Sigmoid colon (tissue), 7 donors: ENCODE results near the gene CEACAM5. TPM values are rescaled to one million over a fixed set of nuclear protein-coding genes. Genes with fewer than 3 reads are reported as not detected.

Source experiments
- DNase-seq: peaks from one replicate; pipeline ENCODE4 v3.0.0-alpha.2; 2019
- H3K27ac ChIP-seq, 4 donors: fragments of 200-600 bp; sonication (generic); one replicate each; pipeline ENCODE4 v1.5.1; 2016 to 2019; ENCODE audit warnings: mild to moderate bottlenecking in 1 of 4
- H3K27me3 ChIP-seq, 3 donors: fragments of 200-600 bp; sonication (generic); one replicate each; pipeline ENCODE4 v1.5.1; 2019; ENCODE audit warnings: mild to moderate bottlenecking in 1 of 3
- H3K36me3 ChIP-seq, 4 donors: fragments of 200-600 bp; sonication (generic); one replicate each; pipeline ENCODE4 v1.5.1; 2016 to 2019
- H3K4me1 ChIP-seq, 4 donors: fragments of 200-600 bp; sonication (generic); one replicate each; pipeline ENCODE4 v1.5.1; 2017 to 2019
- H3K4me3 ChIP-seq, 4 donors: fragments of 200-600 bp; sonication (generic); one replicate each; pipeline ENCODE4 v1.5.1; 2017 to 2019; ENCODE audit warnings: mild to moderate bottlenecking in 2 of 4, moderate library complexity in 1 of 4
- H3K9me3 ChIP-seq, 4 donors: fragments of 200-600 bp in 3 of 4; sonication (generic) in 3 of 4; one replicate each; pipeline versions ENCODE4 v1.5.1 to v1.6.1; 2013 to 2019
- EP300 ChIP-seq, 4 donors: sonication (generic); formaldehyde crosslinking; IDR thresholded peaks; one replicate each; pipeline ENCODE4 v1.6.1; 2017; ENCODE audit warnings: antibody characterized with exemption in 4 of 4
- POLR2A ChIP-seq, 2 donors: fragments of 450-650 bp; IDR thresholded peaks; one replicate each; pipeline ENCODE4 v1.6.1; 2016; ENCODE audit warnings: antibody characterized with exemption in 2 of 2, mild to moderate bottlenecking in 2 of 2, moderate library complexity in 2 of 2
- POLR2AphosphoS5 ChIP-seq, 4 donors: sonication (generic); formaldehyde crosslinking; IDR thresholded peaks; one replicate each; pipeline ENCODE4 v1.6.1; 2017; ENCODE audit warnings: antibody characterized with exemption in 4 of 4
- WGBS, 2 donors: extraction: QIAGEN DNeasy Blood & Tissue Kit; methylation state at CpG; one replicate each; pipeline ENCODE4 v1.1.7; 2013; 5-methylcytosine and 5-hydroxymethylcytosine counted together
- intact Hi-C: fragments of 100-400 bp; cut with DNase I; formaldehyde crosslinking; loops from one replicate; pipeline ENCODE4 v1.15.1; 2023
- polyA plus RNA-seq, 3 donors: library from polyadenylated mRNA; stranded (reverse); fragments of 200-250 nt; gene quantifications; one replicate each; pipeline ENCODE4 v1.2.3, GENCODE V29; 2013
- total RNA-seq, 4 donors: library from RNA; depleted of rRNA; stranded (reverse); fragments of >200 nt; gene quantifications; one replicate each; pipeline ENCODE4 v1.1.0, GENCODE V29; 2016
- TF ChIP-seq, protein P1 (sequence below), 4 experiments: fragments of 450-650 bp in 3 of 4; fragments of 200-600 bp in 1 of 4; IDR thresholded peaks; one replicate each; pipeline ENCODE4 v1.5.1; 2016 to 2019; ENCODE audit warnings: antibody characterized with exemption in 4 of 4, mild to moderate bottlenecking in 3 of 4, moderate library complexity in 2 of 4
- donor health status: healthy with polysubstance abuse.
- donor health status: Bipolar disorder and iron deficiency.
- donor health status: healthy.

Gene CEACAM5
- total and polyA plus RNA-seq, 7 donors = 0.16 to 1,632 (median 87.8) TPM; not detected in 1

DNA sequence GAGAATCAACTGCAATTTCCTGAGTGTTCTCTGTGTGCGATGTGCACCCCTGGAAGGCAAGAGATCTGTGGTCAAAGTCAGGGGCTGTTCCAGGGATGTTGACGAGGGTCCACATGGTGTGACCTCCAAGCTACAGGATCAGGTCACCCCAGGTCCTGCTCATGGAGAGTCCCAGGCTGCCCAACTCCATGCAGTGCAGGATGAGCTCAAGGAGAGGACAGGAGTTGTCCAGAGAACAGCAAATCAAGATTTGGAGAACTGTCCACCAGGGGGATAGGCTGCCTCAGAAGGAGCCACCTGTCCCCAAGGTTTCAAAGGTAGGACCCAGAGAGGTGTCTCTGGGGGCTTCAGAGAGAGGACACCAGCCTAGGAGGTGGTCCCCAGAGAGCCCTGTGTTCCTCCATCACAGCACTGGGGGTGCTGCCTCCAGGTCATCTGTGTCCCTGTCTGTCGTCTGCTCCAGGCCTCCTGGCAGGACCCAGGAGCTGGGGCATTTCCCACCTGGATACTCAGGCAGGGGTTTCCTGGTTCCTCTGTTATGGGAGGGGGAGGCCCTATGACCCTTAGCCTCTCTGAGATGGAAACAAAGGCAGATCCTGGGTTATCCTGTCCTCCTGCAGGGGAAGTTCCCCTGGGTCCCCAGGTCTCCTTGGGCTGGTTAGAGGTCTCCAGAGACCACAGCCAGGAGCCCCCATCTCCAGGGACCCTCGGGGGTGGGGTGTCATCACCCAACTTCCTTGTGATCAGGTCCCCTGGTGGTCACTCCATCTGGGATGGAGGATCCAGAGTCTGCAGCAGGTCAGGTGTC, 18.2 kb upstream of the CEACAM5 start:
- DNase-seq = no peak
- no peak overlapping the region for H3K27ac ChIP-seq
- no peak overlapping the region for H3K4me3 ChIP-seq
- H3K9me3 ChIP-seq = peaks cover 0 to 8% (median 1%) of the 10 kb centered on the region in 4 donors
- peaks cover 0 to 11% (median 0%) of the 10 kb centered on the region in 3 donors for H3K27me3 ChIP-seq
- TF ChIP-seq, protein P1, sequence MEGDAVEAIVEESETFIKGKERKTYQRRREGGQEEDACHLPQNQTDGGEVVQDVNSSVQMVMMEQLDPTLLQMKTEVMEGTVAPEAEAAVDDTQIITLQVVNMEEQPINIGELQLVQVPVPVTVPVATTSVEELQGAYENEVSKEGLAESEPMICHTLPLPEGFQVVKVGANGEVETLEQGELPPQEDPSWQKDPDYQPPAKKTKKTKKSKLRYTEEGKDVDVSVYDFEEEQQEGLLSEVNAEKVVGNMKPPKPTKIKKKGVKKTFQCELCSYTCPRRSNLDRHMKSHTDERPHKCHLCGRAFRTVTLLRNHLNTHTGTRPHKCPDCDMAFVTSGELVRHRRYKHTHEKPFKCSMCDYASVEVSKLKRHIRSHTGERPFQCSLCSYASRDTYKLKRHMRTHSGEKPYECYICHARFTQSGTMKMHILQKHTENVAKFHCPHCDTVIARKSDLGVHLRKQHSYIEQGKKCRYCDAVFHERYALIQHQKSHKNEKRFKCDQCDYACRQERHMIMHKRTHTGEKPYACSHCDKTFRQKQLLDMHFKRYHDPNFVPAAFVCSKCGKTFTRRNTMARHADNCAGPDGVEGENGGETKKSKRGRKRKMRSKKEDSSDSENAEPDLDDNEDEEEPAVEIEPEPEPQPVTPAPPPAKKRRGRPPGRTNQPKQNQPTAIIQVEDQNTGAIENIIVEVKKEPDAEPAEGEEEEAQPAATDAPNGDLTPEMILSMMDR (IDR thresholded peaks at IDR 0.05) = no peak
- TF ChIP-seq POLR2A (IDR thresholded peaks at IDR 0.05) = no peak
- no peak for TF ChIP-seq EP300 (IDR thresholded peaks at IDR 0.05)
- no peak for TF ChIP-seq POLR2AphosphoS5 (IDR thresholded peaks at IDR 0.05)
- no peaks in the 10 kb centered on the region for H3K36me3 ChIP-seq
- 77 to 82% methylated on average over 4 of the region's 4 CpGs for WGBS, 2 donors
- H3K4me1 ChIP-seq = no peaks in the 10 kb centered on the region
- intact Hi-C loops = no loop called here

GRCh38 chr19:41690801-41691065, 17.7 kb upstream of the CEACAM5 start:
- WGBS, 2 donors = 77 to 88% methylated on average over 3 of the region's 3 CpGs
- no peaks in the 10 kb centered on the region for H3K4me1 ChIP-seq
- peaks cover 0 to 11% (median 0%) of the 10 kb centered on the region in 3 donors for H3K27me3 ChIP-seq
- H3K27ac ChIP-seq = no peak overlapping the region
- no peak for DNase-seq
- intact Hi-C loops = no loop called here
- no peak for TF ChIP-seq POLR2AphosphoS5 (IDR thresholded peaks at IDR 0.05)
- TF ChIP-seq POLR2A (IDR thresholded peaks at IDR 0.05) = no peak
- TF ChIP-seq, protein P1 (IDR thresholded peaks at IDR 0.05) = no peak
- TF ChIP-seq EP300 (IDR thresholded peaks at IDR 0.05) = no peak
- H3K36me3 ChIP-seq = no peaks in the 10 kb centered on the region
- peaks cover 0 to 8% (median 1%) of the 10 kb centered on the region in 4 donors for H3K9me3 ChIP-seq
- H3K4me3 ChIP-seq = no peak overlapping the region

GRCh38 chr19:41691268-41691970, 17.0 kb upstream of the CEACAM5 start:
- intact Hi-C loops = no loop called here
- 32 to 37% methylated on average over 20 of the region's 20 CpGs for WGBS, 2 donors
- TF ChIP-seq EP300 (IDR thresholded peaks at IDR 0.05) (no peak), POLR2AphosphoS5 (IDR thresholded peaks at IDR 0.05) (no peak), POLR2A (IDR thresholded peaks at IDR 0.05) (no peak)
- TF ChIP-seq, protein P1 (IDR thresholded peaks at IDR 0.05) = peak in 2 of 4 experiments; percentile 23 to 29
- Histone ChIP-seq H3K9me3 (peaks cover 0 to 8% (median 1%) of the 10 kb centered on the region in 4 donors), H3K4me3 (no peak overlapping the region), H3K27ac (no peak overlapping the region), H3K36me3 (no peaks in the 10 kb centered on the region), H3K27me3 (peaks cover 0 to 11% (median 0%) of the 10 kb centered on the region in 3 donors), H3K4me1 (no peaks in the 10 kb centered on the region)
- no peak for DNase-seq

DNA sequence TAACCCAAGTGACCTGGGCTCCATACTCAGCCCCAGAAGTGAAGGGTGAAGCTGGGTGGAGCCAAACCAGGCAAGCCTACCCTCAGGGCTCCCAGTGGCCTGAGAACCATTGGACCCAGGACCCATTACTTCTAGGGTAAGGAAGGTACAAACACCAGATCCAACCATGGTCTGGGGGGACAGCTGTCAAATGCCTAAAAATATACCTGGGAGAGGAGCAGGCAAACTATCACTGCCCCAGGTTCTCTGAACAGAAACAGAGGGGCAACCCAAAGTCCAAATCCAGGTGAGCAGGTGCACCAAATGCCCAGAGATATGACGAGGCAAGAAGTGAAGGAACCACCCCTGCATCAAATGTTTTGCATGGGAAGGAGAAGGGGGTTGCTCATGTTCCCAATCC, 14.2 kb upstream of the CEACAM5 start:
- 73 to 79% methylated on average over 1 of the region's 1 CpG for WGBS, 2 donors
- H3K4me1 ChIP-seq = no peaks in the 10 kb centered on the region
- no peak overlapping the region for H3K4me3 ChIP-seq
- TF ChIP-seq EP300 (IDR thresholded peaks at IDR 0.05) = no peak
- TF ChIP-seq, protein P1 (IDR thresholded peaks at IDR 0.05) = no peak
- TF ChIP-seq POLR2AphosphoS5 (IDR thresholded peaks at IDR 0.05) = no peak
- no peak for TF ChIP-seq POLR2A (IDR thresholded peaks at IDR 0.05)
- intact Hi-C loops = no loop called here
- H3K36me3 ChIP-seq = no peaks in the 10 kb centered on the region
- peaks cover 0 to 8% (median 1%) of the 10 kb centered on the region in 4 donors for H3K9me3 ChIP-seq
- DNase-seq = no peak
- no peak overlapping the region for H3K27ac ChIP-seq
- H3K27me3 ChIP-seq = peaks cover 0 to 11% (median 0%) of the 10 kb centered on the region in 3 donors
